Upper lobe of left lung (tissue), 6 donors: ENCODE data around the gene GLB1L3. TPM values are rescaled to one million over a fixed set of nuclear protein-coding genes. Genes with fewer than 3 reads are reported as not detected.
A peak's percentile ranks its signal among the peaks of the same experiment; 100 is the strongest.

Experiments used
- ATAC-seq, 2 donors: fragments of 200-7000 bp; cut with Tn5 transposase; one replicate each; pipeline ENCODE4 v1.9.1; 2022; ENCODE audit warnings: mild to moderate bottlenecking in 2 of 2, moderate library complexity in 2 of 2; ENCODE audit not compliant: low FRiP score in 2 of 2
- DNase-seq, 2 donors: peaks; one replicate each; pipeline ENCODE4 v3.0.0-alpha.2; 2019 to 2020
- H3K27ac ChIP-seq, 4 donors: fragments of 200-600 bp; sonication (generic); one replicate each; pipeline ENCODE4 v1.5.1; 2016 to 2019
- H3K27me3 ChIP-seq, 4 donors: fragments of 200-600 bp; sonication (generic); one replicate each; pipeline ENCODE4 v1.5.1; 2017 to 2019
- H3K36me3 ChIP-seq, 4 donors: fragments of 200-600 bp; sonication (generic); one replicate each; pipeline ENCODE4 v1.5.1; 2016 to 2019
- H3K4me1 ChIP-seq, 4 donors: fragments of 200-600 bp; sonication (generic); one replicate each; pipeline ENCODE4 v1.5.1; 2018 to 2019
- H3K4me3 ChIP-seq, 4 donors: fragments of 200-600 bp; sonication (generic); one replicate each; pipeline ENCODE4 v1.5.1; 2017 to 2019; ENCODE audit warnings: mild to moderate bottlenecking in 2 of 4, moderate library complexity in 1 of 4
- H3K9me3 ChIP-seq, 4 donors: fragments of 200-600 bp; sonication (generic); one replicate each; pipeline ENCODE4 v1.5.1; 2018 to 2019
- EP300 ChIP-seq, 4 donors: sonication (generic); formaldehyde crosslinking; IDR thresholded peaks; one replicate each; pipeline ENCODE4 v1.5.1; 2017; ENCODE audit warnings: antibody characterized with exemption in 4 of 4, control low read depth in 2 of 4
- POLR2A ChIP-seq, 4 donors: fragments of 450-650 bp; IDR thresholded peaks; one replicate each; pipeline ENCODE4 v1.5.1; 2016 to 2017; ENCODE audit warnings: antibody characterized with exemption in 4 of 4, mild to moderate bottlenecking in 2 of 4
- POLR2AphosphoS5 ChIP-seq, 2 donors: sonication (generic); formaldehyde crosslinking; IDR thresholded peaks; one replicate each; pipeline ENCODE4 v1.5.1; 2017; ENCODE audit warnings: antibody characterized with exemption in 2 of 2
- WGBS, 2 donors: methylation state at CpG; one replicate each; pipeline ENCODE4 v1.1.5; 2017 to 2018; 5-methylcytosine and 5-hydroxymethylcytosine counted together
- total RNA-seq, 6 donors: library from RNA; depleted of rRNA in 4 of 6; stranded (reverse); fragments of >200 nt in 4 of 6; gene quantifications; one replicate each; pipeline versions ENCODE4 v1.1.0 to v1.2.1, GENCODE V29; 2016 to 2021
- TF ChIP-seq, protein P1 (sequence below), 6 experiments: fragments of 450-650 bp in 4 of 6; fragments of 200-600 bp in 2 of 6; sonication (generic) in 2 of 6; IDR thresholded peaks; one replicate each; pipeline ENCODE4 v1.5.1; 2016 to 2019; ENCODE audit warnings: antibody characterized with exemption in 6 of 6
- donor health status: DM: no; HTN: no; CAD: no; lungs with moderate emphysema.
- donor health status: DM: no; HTN: yes; CAD: no; lungs with severe emphysema.

Gene GLB1L3
- total RNA-seq, 6 donors from 2014 or later, result 0.17 to 1.3 (median 1.0) TPM; not detected in 2

DNA sequence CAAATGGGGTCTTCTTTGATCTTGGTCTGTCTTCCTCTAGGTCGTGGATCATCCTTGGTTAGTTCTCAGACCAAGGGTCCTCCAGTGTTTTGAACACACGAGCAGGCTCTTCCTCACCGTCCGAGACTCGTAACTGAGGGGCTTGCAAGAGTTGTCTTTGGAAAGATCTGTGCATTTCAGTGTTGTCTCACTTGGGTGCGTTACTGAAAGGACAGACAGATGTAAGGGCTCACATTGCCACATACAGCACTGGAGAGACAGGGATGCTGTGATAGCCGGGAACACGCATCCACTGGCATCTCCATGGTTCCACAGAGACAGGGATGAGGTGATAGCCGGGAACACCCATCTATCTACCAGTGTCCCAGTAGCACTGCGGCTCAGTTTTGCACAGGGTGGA is 71.3 kb downstream of the GLB1L3 start:
- H3K4me1 ChIP-seq, result no peaks in the 10 kb centered on the region
- no peaks in the 10 kb centered on the region for H3K9me3 ChIP-seq
- TF ChIP-seq, protein P1, sequence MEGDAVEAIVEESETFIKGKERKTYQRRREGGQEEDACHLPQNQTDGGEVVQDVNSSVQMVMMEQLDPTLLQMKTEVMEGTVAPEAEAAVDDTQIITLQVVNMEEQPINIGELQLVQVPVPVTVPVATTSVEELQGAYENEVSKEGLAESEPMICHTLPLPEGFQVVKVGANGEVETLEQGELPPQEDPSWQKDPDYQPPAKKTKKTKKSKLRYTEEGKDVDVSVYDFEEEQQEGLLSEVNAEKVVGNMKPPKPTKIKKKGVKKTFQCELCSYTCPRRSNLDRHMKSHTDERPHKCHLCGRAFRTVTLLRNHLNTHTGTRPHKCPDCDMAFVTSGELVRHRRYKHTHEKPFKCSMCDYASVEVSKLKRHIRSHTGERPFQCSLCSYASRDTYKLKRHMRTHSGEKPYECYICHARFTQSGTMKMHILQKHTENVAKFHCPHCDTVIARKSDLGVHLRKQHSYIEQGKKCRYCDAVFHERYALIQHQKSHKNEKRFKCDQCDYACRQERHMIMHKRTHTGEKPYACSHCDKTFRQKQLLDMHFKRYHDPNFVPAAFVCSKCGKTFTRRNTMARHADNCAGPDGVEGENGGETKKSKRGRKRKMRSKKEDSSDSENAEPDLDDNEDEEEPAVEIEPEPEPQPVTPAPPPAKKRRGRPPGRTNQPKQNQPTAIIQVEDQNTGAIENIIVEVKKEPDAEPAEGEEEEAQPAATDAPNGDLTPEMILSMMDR (IDR thresholded peaks at IDR 0.05), result no peak
- TF ChIP-seq EP300 (IDR thresholded peaks at IDR 0.05) (no peak), POLR2AphosphoS5 (IDR thresholded peaks at IDR 0.05) (no peak), POLR2A (IDR thresholded peaks at IDR 0.05) (no peak)
- no peak overlapping the region for H3K4me3 ChIP-seq
- no peaks in the 10 kb centered on the region for H3K27me3 ChIP-seq
- no peak for DNase-seq
- H3K36me3 ChIP-seq, result no peaks in the 10 kb centered on the region
- no peak for ATAC-seq
- H3K27ac ChIP-seq, result no peak overlapping the region
- 80 to 93% methylated on average over 6 to 10 of the region's 10 CpGs for WGBS, 2 donors

DNA sequence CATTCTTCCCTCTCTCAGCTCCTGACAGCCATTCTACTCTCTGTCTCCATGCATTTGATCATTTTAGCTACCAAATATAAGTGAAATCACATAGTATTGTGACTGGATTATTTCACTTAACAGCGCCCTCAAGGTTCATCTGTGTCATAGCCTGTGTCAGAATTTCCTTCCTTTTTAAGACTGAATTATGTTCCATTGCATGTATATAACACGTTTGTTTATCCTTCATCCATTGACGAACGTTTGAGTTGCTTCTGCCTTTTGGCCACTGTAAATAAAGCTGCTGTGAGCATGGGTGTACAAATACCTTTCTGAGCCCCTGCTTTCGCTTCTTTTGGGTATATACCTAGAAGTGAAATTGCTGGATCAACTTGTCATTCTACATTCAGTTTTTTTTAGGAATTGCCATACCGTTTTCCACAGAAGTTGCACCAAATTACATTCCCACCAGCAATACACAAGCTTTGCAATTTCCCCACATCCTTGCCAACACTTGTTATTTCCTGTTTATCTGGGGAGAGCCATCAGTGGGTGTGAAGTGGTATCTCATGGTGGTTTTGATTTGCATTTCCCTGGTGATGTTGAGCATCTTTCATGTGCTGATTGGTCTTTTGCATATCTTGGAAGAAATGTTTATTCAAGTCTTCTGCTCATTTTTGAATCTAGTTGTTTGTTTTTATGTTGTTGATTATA is 73.1 kb downstream of the GLB1L3 start:
- no peak for ATAC-seq

DNA sequence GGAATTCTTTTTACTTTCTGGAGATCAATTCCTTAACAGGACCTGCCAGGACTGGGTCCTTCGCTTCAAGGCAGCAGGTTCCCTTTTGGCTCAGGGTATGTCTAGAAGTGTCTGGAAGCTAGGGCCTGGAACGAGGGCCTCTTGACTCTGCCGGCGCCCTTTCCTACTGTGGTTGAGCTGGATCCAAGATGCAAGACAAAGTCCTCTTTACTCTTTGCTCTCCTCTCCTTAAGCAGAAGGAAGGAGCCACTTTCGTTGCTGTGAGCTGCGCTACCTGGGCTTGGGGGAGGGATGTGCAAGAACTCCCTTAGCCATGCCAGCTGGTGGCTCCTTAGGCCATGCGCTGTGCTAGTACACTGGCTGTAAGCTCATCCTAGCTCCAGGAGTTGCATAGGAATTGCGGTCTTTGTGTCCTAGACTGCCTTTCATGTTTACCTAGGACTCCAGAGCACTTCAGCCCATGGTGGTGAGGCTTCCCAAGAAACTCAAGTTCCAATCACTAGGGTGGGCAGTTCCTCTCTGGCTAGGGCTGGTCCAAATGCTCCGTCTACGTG is 73.7 kb downstream of the GLB1L3 start:
- TF ChIP-seq POLR2AphosphoS5 (IDR thresholded peaks at IDR 0.05) (no peak), EP300 (IDR thresholded peaks at IDR 0.05) (no peak), POLR2A (IDR thresholded peaks at IDR 0.05) (no peak)
- TF ChIP-seq, protein P1 (IDR thresholded peaks at IDR 0.05), result no peak
- Histone ChIP-seq H3K9me3 (no peaks in the 10 kb centered on the region), H3K4me1 (no peaks in the 10 kb centered on the region), H3K27me3 (no peaks in the 10 kb centered on the region), H3K4me3 (no peak overlapping the region), H3K27ac (no peak overlapping the region), H3K36me3 (no peaks in the 10 kb centered on the region)
- 74 to 90% methylated on average over 8 to 10 of the region's 10 CpGs for WGBS, 2 donors
- no peak for ATAC-seq
- DNase-seq, result peak in 1 of 2 donors; percentile 9

More for the DNA sequence above, 73.1 kb downstream of the GLB1L3 start:
- Histone ChIP-seq H3K27me3 (no peaks in the 10 kb centered on the region), H3K27ac (no peak overlapping the region), H3K4me3 (no peak overlapping the region), H3K36me3 (no peaks in the 10 kb centered on the region), H3K9me3 (no peaks in the 10 kb centered on the region), H3K4me1 (no peaks in the 10 kb centered on the region)
- DNase-seq, result peak in 1 of 2 donors; percentile 4
- TF ChIP-seq EP300 (IDR thresholded peaks at IDR 0.05), result no peak
- TF ChIP-seq, protein P1 (IDR thresholded peaks at IDR 0.05), result no peak
- no peak for TF ChIP-seq POLR2AphosphoS5 (IDR thresholded peaks at IDR 0.05)
- TF ChIP-seq POLR2A (IDR thresholded peaks at IDR 0.05), result no peak
- 39 to 54% methylated on average over 6 of the region's 6 CpGs for WGBS, 2 donors

DNA sequence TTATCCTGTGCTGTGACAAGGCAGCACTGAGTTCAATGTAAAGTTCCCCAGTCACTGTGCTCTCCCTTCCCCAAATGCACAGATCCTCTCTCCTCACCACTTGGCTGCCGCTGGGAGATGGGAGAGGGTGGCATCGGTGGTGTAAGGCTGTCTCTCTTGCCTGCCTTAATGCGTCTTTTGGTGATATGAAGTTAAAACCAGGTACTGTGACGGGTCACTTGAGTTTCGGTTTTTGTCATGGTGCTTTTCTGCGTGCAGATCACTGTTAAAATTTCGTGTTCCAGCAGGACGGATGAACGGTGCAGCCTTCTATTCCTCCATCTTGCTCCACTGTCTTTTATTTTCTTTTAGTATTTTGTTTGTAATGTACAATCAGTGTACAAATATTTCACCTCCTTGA is 74.2 kb downstream of the GLB1L3 start:
- H3K4me3 ChIP-seq, result no peak overlapping the region
- DNase-seq (no peak), ATAC-seq (no peak)
- H3K9me3 ChIP-seq, result no peaks in the 10 kb centered on the region
- TF ChIP-seq POLR2AphosphoS5 (IDR thresholded peaks at IDR 0.05) (no peak), POLR2A (IDR thresholded peaks at IDR 0.05) (no peak), EP300 (IDR thresholded peaks at IDR 0.05) (no peak)
- TF ChIP-seq, protein P1 (IDR thresholded peaks at IDR 0.05), result no peak
- H3K4me1 ChIP-seq, result no peaks in the 10 kb centered on the region
- H3K27ac ChIP-seq, result no peak overlapping the region
- no peaks in the 10 kb centered on the region for H3K27me3 ChIP-seq
- 90 to 93% methylated on average over 9 of the region's 9 CpGs for WGBS, 2 donors
- no peaks in the 10 kb centered on the region for H3K36me3 ChIP-seq

DNA sequence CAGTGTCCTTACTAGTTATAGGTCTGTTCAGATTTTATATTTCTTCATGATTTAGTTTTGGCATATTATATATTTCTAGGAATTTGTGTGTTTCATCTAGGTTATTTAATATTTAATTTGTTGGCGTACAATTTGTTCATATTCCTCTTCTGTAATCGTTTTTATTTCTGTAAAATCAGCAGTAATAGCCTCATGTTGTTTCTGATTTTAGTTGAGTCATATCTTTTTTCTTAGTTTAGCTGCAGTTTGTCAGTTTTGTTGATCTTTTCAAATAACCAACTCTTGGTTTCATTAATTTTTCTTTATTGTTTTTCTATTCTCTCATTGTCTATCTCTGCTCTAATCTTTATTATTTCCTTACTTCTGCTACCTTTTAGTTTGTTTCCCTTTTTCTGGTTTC is 75.9 kb downstream of the GLB1L3 start:
- ATAC-seq (no peak), DNase-seq (no peak)
- Histone ChIP-seq H3K9me3 (no peaks in the 10 kb centered on the region), H3K27me3 (no peaks in the 10 kb centered on the region), H3K27ac (no peak overlapping the region), H3K4me1 (no peaks in the 10 kb centered on the region), H3K4me3 (no peak overlapping the region), H3K36me3 (no peaks in the 10 kb centered on the region)
- no peak for TF ChIP-seq EP300 (IDR thresholded peaks at IDR 0.05)
- TF ChIP-seq, protein P1 (IDR thresholded peaks at IDR 0.05), result no peak
- no peak for TF ChIP-seq POLR2AphosphoS5 (IDR thresholded peaks at IDR 0.05)
- TF ChIP-seq POLR2A (IDR thresholded peaks at IDR 0.05), result no peak
- WGBS, 2 donors, result 84 to 88% methylated on average over 2 of the region's 2 CpGs
